HEK293 (cell line): ENCODE measurements around the gene TRMT1.

Experiments used
- CTCF ChIA-PET: fragments of 350-600 bp; formaldehyde crosslinking; extraction: SDS; loops from one replicate; lab custom pipeline; 2021; ENCODE audit warnings: antibody characterized with exemption; lab: Yijun Ruan, JAX
- POLR2A ChIA-PET: fragments of 300-600 bp; formaldehyde crosslinking; extraction: SDS; loops from one replicate; lab custom pipeline; 2020; ENCODE audit warnings: antibody characterized with exemption, inconsistent platforms; lab: Yijun Ruan, JAX
- H3K27ac ChIP-seq: fragments of 200-500 bp; sonication (Bioruptor generic); 2 replicates; pipeline ENCODE4 v1.5.1; 2014; ENCODE audit warnings: low read depth, low read length, control low read depth, inconsistent platforms; ENCODE audit errors: extremely low read depth
- H3K36me3 ChIP-seq, 2 experiments: fragments of 200-500 bp in 1 of 2; sonication (Bioruptor generic) in 1 of 2; 1 replicate in 1 of 2; 2 replicates in 1 of 2; pipeline ENCODE4 v1.5.1; 2014 to 2017; ENCODE audit warnings: inconsistent platforms in 2 of 2, low read length in 2 of 2; ENCODE audit not compliant: control insufficient read depth in 2 of 2, insufficient read depth in 1 of 2
- H3K4me1 ChIP-seq: fragments of 200-500 bp; sonication (Bioruptor generic); 2 replicates; pipeline ENCODE4 v1.5.1; 2014; ENCODE audit warnings: mild to moderate bottlenecking, low read length, inconsistent platforms; ENCODE audit not compliant: control insufficient read depth, insufficient read depth
- H3K4me3 ChIP-seq: 2 replicates; pipeline ENCODE4 v1.5.1; 2011; ENCODE audit warnings: low read depth, mild to moderate bottlenecking, control low read depth, low read length, moderate library complexity
- H3K9me3 ChIP-seq: fragments of 200-500 bp; sonication (Bioruptor generic); 2 replicates; pipeline ENCODE4 v1.5.1; 2014; ENCODE audit warnings: low read depth, low read length, inconsistent platforms; ENCODE audit not compliant: control insufficient read depth, insufficient read depth
- BCL11B ChIP-seq: fragments of 450-650 bp; formaldehyde crosslinking; IDR thresholded peaks from 2 replicates; pipeline ENCODE4 v1.5.1; 2016; ENCODE audit warnings: low read depth, missing biosample characterization, missing genetic modification characterization
- ELK4 ChIP-seq: IDR thresholded peaks from 2 replicates; pipeline ENCODE4 v1.6.1; 2011; ENCODE audit warnings: mild to moderate bottlenecking, low read depth, low read length, borderline replicate concordance
- GLIS1 ChIP-seq: fragments of 450-650 bp; formaldehyde crosslinking; IDR thresholded peaks from 2 replicates; pipeline ENCODE4 v1.5.1; 2016; ENCODE audit warnings: missing biosample characterization, missing genetic modification characterization
- GLIS2 ChIP-seq: fragments of 450-650 bp; formaldehyde crosslinking; IDR thresholded peaks from 2 replicates; pipeline ENCODE4 v1.5.1; 2016; ENCODE audit warnings: missing biosample characterization, missing genetic modification characterization
- INSM2 ChIP-seq: fragments of 450-650 bp; formaldehyde crosslinking; IDR thresholded peaks from 2 replicates; pipeline ENCODE4 v1.5.1; 2016; ENCODE audit warnings: missing biosample characterization, missing genetic modification characterization
- MZF1 ChIP-seq: fragments of 450-650 bp; formaldehyde crosslinking; IDR thresholded peaks from 2 replicates; pipeline ENCODE4 v1.5.1; 2017; ENCODE audit warnings: missing biosample characterization, missing genetic modification characterization, borderline replicate concordance
- OSR2 ChIP-seq: fragments of 450-650 bp; formaldehyde crosslinking; IDR thresholded peaks from 2 replicates; pipeline ENCODE4 v1.5.1; 2016; ENCODE audit warnings: missing biosample characterization, missing genetic modification characterization
- SCRT2 ChIP-seq: fragments of 450-650 bp; formaldehyde crosslinking; IDR thresholded peaks from 2 replicates; pipeline ENCODE4 v1.5.1; 2016; ENCODE audit warnings: missing biosample characterization, missing genetic modification characterization
- WT1 ChIP-seq: fragments of 450-650 bp; formaldehyde crosslinking; IDR thresholded peaks from 2 replicates; pipeline ENCODE4 v1.5.1; 2016; ENCODE audit warnings: missing biosample characterization, missing genetic modification characterization
- YY2 ChIP-seq: fragments of 450-650 bp; formaldehyde crosslinking; IDR thresholded peaks from 2 replicates; pipeline ENCODE4 v1.5.1; 2016; ENCODE audit warnings: missing biosample characterization, missing genetic modification characterization
- ZNF112 ChIP-seq: fragments of 450-650 bp; formaldehyde crosslinking; IDR thresholded peaks from 2 replicates; pipeline ENCODE4 v1.5.0; 2017; ENCODE audit warnings: missing biosample characterization, missing genetic modification characterization
- ZNF114 ChIP-seq: fragments of 450-650 bp; formaldehyde crosslinking; IDR thresholded peaks from 2 replicates; pipeline ENCODE4 v1.5.0; 2017; ENCODE audit warnings: missing biosample characterization, missing genetic modification characterization
- ZNF121 ChIP-seq: fragments of 450-650 bp; formaldehyde crosslinking; IDR thresholded peaks from 2 replicates; pipeline ENCODE4 v1.5.1; 2016; ENCODE audit warnings: missing biosample characterization, missing genetic modification characterization
- ZNF133 ChIP-seq: fragments of 450-650 bp; formaldehyde crosslinking; IDR thresholded peaks from 2 replicates; pipeline ENCODE4 v1.5.1; 2016; ENCODE audit warnings: missing biosample characterization, missing genetic modification characterization
- ZNF138 ChIP-seq: fragments of 450-650 bp; formaldehyde crosslinking; IDR thresholded peaks from 2 replicates; pipeline ENCODE4 v1.5.1; 2016; ENCODE audit warnings: missing biosample characterization, missing genetic modification characterization, borderline replicate concordance
- ZNF155 ChIP-seq: fragments of 450-650 bp; formaldehyde crosslinking; IDR thresholded peaks from 2 replicates; pipeline ENCODE4 v1.5.1; 2016; ENCODE audit warnings: missing biosample characterization, missing genetic modification characterization
- ZNF266 ChIP-seq: fragments of 450-650 bp; formaldehyde crosslinking; IDR thresholded peaks from 2 replicates; pipeline ENCODE4 v1.5.1; 2016; ENCODE audit warnings: missing biosample characterization, missing genetic modification characterization, low read depth
- ZNF280D ChIP-seq: fragments of 450-650 bp; formaldehyde crosslinking; IDR thresholded peaks from 2 replicates; pipeline ENCODE4 v1.5.1; 2016; ENCODE audit warnings: missing biosample characterization, missing genetic modification characterization
- ZNF423 ChIP-seq: fragments of 450-650 bp; formaldehyde crosslinking; IDR thresholded peaks from 2 replicates; pipeline ENCODE4 v1.5.1; 2016; ENCODE audit warnings: missing biosample characterization, missing genetic modification characterization
- ZNF48 ChIP-seq: fragments of 450-650 bp; formaldehyde crosslinking; IDR thresholded peaks from 2 replicates; pipeline ENCODE4 v1.5.1; 2016; ENCODE audit warnings: missing biosample characterization, missing genetic modification characterization
- ZNF830 ChIP-seq: fragments of 450-650 bp; IDR thresholded peaks from 2 replicates; pipeline ENCODE4 v1.5.0; 2018; ENCODE audit warnings: missing biosample characterization, missing genetic modification characterization, low read depth, mild to moderate bottlenecking, moderate library complexity
- ZSCAN23 ChIP-seq: fragments of 450-650 bp; formaldehyde crosslinking; IDR thresholded peaks from 2 replicates; pipeline ENCODE4 v1.5.1; 2016; ENCODE audit warnings: missing biosample characterization, missing genetic modification characterization
- ZXDB ChIP-seq: fragments of 450-650 bp; formaldehyde crosslinking; IDR thresholded peaks from 2 replicates; pipeline ENCODE4 v1.5.1; 2016; ENCODE audit warnings: missing biosample characterization, missing genetic modification characterization
- TF ChIP-seq, protein P1 (sequence below): fragments of 450-650 bp; IDR thresholded peaks from 2 replicates; pipeline ENCODE4 v1.5.1; 2018; ENCODE audit warnings: missing biosample characterization, mild to moderate bottlenecking, missing genetic modification characterization
- TF ChIP-seq, protein P2 (sequence below): fragments of 450-650 bp; formaldehyde crosslinking; IDR thresholded peaks from 2 replicates; pipeline ENCODE4 v1.5.1; 2016; ENCODE audit warnings: missing biosample characterization, missing genetic modification characterization, borderline replicate concordance

The TRMT1 gene

DNA sequence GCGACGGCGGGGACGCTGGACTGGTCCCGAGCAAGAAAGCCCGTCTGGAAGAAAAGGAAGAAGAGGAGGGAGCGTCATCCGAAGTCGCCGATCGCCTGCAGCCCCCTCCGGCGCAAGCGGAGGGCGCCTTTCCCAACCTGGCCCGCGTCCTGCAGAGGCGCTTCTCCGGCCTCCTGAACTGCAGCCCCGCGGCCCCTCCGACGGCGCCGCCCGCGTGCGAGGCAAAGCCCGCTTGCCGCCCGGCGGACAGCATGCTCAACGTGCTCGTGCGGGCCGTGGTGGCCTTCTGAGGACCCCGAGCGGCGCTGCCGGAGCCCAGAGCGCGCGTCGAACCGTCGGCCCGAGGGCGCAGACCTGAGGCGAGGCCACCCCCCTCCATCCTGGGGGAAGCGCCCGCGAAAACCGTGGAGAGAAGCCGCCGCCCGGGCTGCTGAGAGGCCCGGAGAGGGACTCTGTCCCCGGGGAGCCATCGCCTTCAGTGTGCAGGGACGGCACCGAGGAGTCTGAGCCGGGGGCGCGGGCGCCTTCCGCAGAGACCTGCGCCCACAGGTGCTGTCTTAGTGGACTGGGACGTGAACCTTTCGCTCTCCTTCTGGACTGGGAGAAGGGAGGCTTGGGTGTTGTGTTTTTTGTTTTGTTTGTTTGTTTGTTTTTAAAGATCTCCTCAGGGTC lies 37.2 kb upstream of the TRMT1 start:
- Histone ChIP-seq H3K36me3 (peaks cover 0 to 11% of the 10 kb centered on the region in 2 experiments; a peak in 2 of 3 replicates), H3K9me3 (no peaks in the 10 kb centered on the region), H3K27ac (peak overlapping the region; percentile 98), H3K4me3 (peak overlapping the region; percentile 99), H3K4me1 (peaks cover 10% of the 10 kb centered on the region)
- ChIA-PET CTCF (interaction anchor here (1.1 kb wide), 1 partner anchor 7 kb away, joined by 3 read pairs; no protein-coding TSS in a partner anchor), POLR2A (interaction anchor here (0.6 to 2.6 kb wide), 22 partner anchors 10 to 172 kb away, joined by 3 to 89 read pairs (median 6); partner anchors contain the start of genes NACC1 and TRMT1)
- TF ChIP-seq ZNF114 (tag by site-specific recombination) (no peak), GLIS1 (no peak), BCL11B (tag by site-specific recombination) (no peak), SCRT2 (tag by site-specific recombination) (0 out of 2 replicates have a peak, but pooled peaks have one; percentile 8), MZF1 (tag by site-specific recombination) (no peak), ZXDB (no peak), ZNF138 (tag by site-specific recombination) (no peak), ZNF133 (no peak), WT1 (tag by site-specific recombination) (no peak), ZNF423 (tag by site-specific recombination) (0 out of 2 replicates have a peak, but pooled peaks have one; percentile 40), ZNF155 (tag by site-specific recombination) (no peak), YY2 (tag by site-specific recombination) (no peak), ZNF266 (tag by site-specific recombination) (no peak), ZNF48 (no peak), GLIS2 (tag by site-specific recombination) (peak; percentile 20; the same call in 1 of the 2 replicates), INSM2 (no peak), ELK4 (no peak), ZNF280D (tag by site-specific recombination) (no peak), ZNF121 (tag by site-specific recombination) (no peak), ZNF830 (no peak), ZSCAN23 (tag by site-specific recombination) (no peak), ZNF112 (no peak), OSR2 (tag by site-specific recombination) (no peak)
- TF ChIP-seq, protein P1, sequence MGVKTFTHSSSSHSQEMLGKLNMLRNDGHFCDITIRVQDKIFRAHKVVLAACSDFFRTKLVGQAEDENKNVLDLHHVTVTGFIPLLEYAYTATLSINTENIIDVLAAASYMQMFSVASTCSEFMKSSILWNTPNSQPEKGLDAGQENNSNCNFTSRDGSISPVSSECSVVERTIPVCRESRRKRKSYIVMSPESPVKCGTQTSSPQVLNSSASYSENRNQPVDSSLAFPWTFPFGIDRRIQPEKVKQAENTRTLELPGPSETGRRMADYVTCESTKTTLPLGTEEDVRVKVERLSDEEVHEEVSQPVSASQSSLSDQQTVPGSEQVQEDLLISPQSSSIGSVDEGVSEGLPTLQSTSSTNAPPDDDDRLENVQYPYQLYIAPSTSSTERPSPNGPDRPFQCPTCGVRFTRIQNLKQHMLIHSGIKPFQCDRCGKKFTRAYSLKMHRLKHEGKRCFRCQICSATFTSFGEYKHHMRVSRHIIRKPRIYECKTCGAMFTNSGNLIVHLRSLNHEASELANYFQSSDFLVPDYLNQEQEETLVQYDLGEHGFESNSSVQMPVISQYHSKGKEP, result no peak
- TF ChIP-seq, protein P2, sequence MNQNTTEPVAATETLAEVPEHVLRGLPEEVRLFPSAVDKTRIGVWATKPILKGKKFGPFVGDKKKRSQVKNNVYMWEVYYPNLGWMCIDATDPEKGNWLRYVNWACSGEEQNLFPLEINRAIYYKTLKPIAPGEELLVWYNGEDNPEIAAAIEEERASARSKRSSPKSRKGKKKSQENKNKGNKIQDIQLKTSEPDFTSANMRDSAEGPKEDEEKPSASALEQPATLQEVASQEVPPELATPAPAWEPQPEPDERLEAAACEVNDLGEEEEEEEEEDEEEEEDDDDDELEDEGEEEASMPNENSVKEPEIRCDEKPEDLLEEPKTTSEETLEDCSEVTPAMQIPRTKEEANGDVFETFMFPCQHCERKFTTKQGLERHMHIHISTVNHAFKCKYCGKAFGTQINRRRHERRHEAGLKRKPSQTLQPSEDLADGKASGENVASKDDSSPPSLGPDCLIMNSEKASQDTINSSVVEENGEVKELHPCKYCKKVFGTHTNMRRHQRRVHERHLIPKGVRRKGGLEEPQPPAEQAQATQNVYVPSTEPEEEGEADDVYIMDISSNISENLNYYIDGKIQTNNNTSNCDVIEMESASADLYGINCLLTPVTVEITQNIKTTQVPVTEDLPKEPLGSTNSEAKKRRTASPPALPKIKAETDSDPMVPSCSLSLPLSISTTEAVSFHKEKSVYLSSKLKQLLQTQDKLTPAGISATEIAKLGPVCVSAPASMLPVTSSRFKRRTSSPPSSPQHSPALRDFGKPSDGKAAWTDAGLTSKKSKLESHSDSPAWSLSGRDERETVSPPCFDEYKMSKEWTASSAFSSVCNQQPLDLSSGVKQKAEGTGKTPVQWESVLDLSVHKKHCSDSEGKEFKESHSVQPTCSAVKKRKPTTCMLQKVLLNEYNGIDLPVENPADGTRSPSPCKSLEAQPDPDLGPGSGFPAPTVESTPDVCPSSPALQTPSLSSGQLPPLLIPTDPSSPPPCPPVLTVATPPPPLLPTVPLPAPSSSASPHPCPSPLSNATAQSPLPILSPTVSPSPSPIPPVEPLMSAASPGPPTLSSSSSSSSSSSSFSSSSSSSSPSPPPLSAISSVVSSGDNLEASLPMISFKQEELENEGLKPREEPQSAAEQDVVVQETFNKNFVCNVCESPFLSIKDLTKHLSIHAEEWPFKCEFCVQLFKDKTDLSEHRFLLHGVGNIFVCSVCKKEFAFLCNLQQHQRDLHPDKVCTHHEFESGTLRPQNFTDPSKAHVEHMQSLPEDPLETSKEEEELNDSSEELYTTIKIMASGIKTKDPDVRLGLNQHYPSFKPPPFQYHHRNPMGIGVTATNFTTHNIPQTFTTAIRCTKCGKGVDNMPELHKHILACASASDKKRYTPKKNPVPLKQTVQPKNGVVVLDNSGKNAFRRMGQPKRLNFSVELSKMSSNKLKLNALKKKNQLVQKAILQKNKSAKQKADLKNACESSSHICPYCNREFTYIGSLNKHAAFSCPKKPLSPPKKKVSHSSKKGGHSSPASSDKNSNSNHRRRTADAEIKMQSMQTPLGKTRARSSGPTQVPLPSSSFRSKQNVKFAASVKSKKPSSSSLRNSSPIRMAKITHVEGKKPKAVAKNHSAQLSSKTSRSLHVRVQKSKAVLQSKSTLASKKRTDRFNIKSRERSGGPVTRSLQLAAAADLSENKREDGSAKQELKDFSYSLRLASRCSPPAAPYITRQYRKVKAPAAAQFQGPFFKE (tag by site-specific recombination), result no peak
